Gastrocnemius medialis (tissue), 4 donors: Measurements from ENCODE around the gene AFG1L. TPM values are rescaled to one million over a fixed set of nuclear protein-coding genes. Genes with fewer than 3 reads are reported as not detected.

Source experiments
- ATAC-seq, 2 donors: fragments of 150-250 bp; one replicate each; pipeline ENCODE4 v1.9.1; 2016
- DNase-seq, 2 donors: peaks; one replicate each; pipeline ENCODE4 v3.0.0-alpha.2; 2019
- H3K27ac ChIP-seq, 4 donors: fragments of 200-600 bp; sonication (generic); 1 replicate in 1 of 4; 2 replicates in 3 of 4; pipeline ENCODE4 v1.5.1; 2016 to 2018; ENCODE audit warnings: mild to moderate bottlenecking in 2 of 4, moderate library complexity in 1 of 4
- H3K27me3 ChIP-seq, 3 donors: fragments of 200-600 bp; sonication (generic) in 2 of 3; 1 replicate in 1 of 3; 2 replicates in 2 of 3; pipeline versions ENCODE4 v1.5.1 to v1.6.0; 2016 to 2019; ENCODE audit warnings: mild to moderate bottlenecking in 1 of 3, moderate library complexity in 1 of 3
- H3K36me3 ChIP-seq, 2 donors: fragments of 200-600 bp; sonication (generic) in 1 of 2; one replicate each; pipeline ENCODE4 v1.5.1; 2017 to 2018
- H3K4me1 ChIP-seq, 2 donors: fragments of 200-600 bp; sonication (generic) in 1 of 2; one replicate each; pipeline ENCODE4 v1.5.1; 2016 to 2017; ENCODE audit warnings: mild to moderate bottlenecking in 2 of 2
- H3K4me3 ChIP-seq, 4 donors: fragments of 200-600 bp; sonication (generic) in 3 of 4; 1 replicate in 1 of 4; 2 replicates in 3 of 4; pipeline ENCODE4 v1.5.1; 2016 to 2019; ENCODE audit warnings: mild to moderate bottlenecking in 2 of 4
- H3K9me3 ChIP-seq, 3 donors: fragments of 200-600 bp; sonication (generic) in 2 of 3; 1 replicate in 1 of 3; 2 replicates in 2 of 3; pipeline ENCODE4 v1.5.1; 2016 to 2019
- POLR2A ChIP-seq, 2 donors: fragments of 450-650 bp; IDR thresholded peaks; one replicate each; pipeline ENCODE4 v1.6.1; 2017; ENCODE audit warnings: antibody characterized with exemption in 2 of 2, mild to moderate bottlenecking in 2 of 2, moderate library complexity in 2 of 2
- in situ Hi-C, 4 donors: fragments of 200-750 bp; cut with MboI; loops; one replicate each; pipeline versions ENCODE4 v1.15.0 to v1.8.0; 2017; ENCODE audit warnings: low sequenced_read_pairs in 4 of 4
- intact Hi-C: fragments of 100-400 bp; cut with DNase I; formaldehyde crosslinking; loops from one replicate; pipeline ENCODE4 v1.15.1; 2023; ENCODE audit warnings: low total_unique reads
- total RNA-seq, 4 donors: library from RNA; depleted of rRNA; stranded (reverse); fragments of >200 nt; gene quantifications; one replicate each; pipeline versions ENCODE4 v1.1.0 to v1.2.3, GENCODE V29; 2016
- TF ChIP-seq, protein P1 (sequence below), 5 experiments: fragments of 450-650 bp in 3 of 5; fragments of 200-600 bp in 2 of 5; sonication (generic) in 2 of 5; IDR thresholded peaks in 4 of 5; conservative IDR thresholded peaks in 1 of 5; 1 replicate in 4 of 5; 2 replicates in 1 of 5; pipeline ENCODE4 v1.5.1; 2016 to 2019; ENCODE audit warnings: antibody characterized with exemption in 5 of 5, mild to moderate bottlenecking in 3 of 5, moderate library complexity in 3 of 5

AFG1L gene
- total RNA-seq, 4 donors from 2014 or later = 2.1 to 7.0 (median 2.6) TPM

DNA sequence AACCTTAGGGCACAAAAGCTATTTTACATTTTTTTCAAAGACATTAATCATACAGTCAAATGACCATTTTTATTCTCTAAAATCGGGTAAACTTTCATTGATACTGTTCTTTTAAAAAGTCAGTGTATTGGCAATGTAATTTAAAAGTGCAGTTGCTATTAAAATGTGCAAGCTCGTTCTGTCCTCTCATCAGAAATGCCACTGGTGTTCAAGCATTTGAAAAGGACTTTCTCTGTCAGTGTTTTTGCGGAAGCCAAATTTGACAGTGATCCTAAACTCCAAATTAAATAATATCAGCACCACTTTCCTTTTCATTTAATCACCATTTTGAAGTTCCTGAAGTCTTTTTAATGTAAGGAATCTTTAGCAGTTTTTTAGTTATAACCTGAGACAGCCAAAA, 69.6 kb downstream of the AFG1L start:
- peak overlapping the region; percentile 18 to 45 (median 34) for H3K4me3 ChIP-seq
- H3K9me3 ChIP-seq = no peaks in the 10 kb centered on the region
- no peaks in the 10 kb centered on the region for H3K27me3 ChIP-seq
- no peaks in the 10 kb centered on the region for H3K36me3 ChIP-seq
- in situ Hi-C loops (no loop called here), intact Hi-C loops (no loop called here)
- peak overlapping the region; percentile 66 to 79 (median 73) for H3K27ac ChIP-seq
- TF ChIP-seq POLR2A (IDR thresholded peaks at IDR 0.05) = no peak
- TF ChIP-seq, protein P1, sequence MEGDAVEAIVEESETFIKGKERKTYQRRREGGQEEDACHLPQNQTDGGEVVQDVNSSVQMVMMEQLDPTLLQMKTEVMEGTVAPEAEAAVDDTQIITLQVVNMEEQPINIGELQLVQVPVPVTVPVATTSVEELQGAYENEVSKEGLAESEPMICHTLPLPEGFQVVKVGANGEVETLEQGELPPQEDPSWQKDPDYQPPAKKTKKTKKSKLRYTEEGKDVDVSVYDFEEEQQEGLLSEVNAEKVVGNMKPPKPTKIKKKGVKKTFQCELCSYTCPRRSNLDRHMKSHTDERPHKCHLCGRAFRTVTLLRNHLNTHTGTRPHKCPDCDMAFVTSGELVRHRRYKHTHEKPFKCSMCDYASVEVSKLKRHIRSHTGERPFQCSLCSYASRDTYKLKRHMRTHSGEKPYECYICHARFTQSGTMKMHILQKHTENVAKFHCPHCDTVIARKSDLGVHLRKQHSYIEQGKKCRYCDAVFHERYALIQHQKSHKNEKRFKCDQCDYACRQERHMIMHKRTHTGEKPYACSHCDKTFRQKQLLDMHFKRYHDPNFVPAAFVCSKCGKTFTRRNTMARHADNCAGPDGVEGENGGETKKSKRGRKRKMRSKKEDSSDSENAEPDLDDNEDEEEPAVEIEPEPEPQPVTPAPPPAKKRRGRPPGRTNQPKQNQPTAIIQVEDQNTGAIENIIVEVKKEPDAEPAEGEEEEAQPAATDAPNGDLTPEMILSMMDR (IDR thresholded peaks at IDR 0.05 in 4 of 5, conservative IDR thresholded peaks at IDR 0.05 in 1 of 5) = no peak
- ATAC-seq (no peak), DNase-seq (no peak)
- H3K4me1 ChIP-seq = peaks cover 11 to 14% of the 10 kb centered on the region in 2 donors

DNA sequence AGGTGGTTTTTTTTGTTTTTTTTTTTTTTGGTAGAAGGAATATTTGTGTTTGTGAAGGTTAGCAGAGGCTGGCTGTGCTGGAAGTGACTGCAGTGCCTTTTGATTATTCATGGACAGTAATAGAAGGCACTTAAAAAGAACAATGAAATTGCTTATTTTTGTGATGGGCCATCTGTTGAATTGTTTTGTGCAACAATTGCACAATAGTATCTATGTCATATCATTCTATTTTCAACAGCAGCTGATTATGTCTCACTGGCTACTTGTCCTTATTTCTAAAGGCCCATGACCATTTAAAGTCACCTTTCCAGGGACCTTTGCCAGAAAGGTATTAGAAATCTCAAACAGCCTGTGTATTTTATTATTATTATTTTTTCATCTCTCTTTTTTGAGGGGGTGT, 70.6 kb downstream of the AFG1L start:
- in situ Hi-C loops = no loop called here
- no peaks in the 10 kb centered on the region for H3K9me3 ChIP-seq
- peaks cover 11 to 14% of the 10 kb centered on the region in 2 donors for H3K4me1 ChIP-seq
- H3K27ac ChIP-seq = peak overlapping the region; percentile 66 to 79 (median 73)
- H3K27me3 ChIP-seq = no peaks in the 10 kb centered on the region
- peak; percentile 86 to 91 for ATAC-seq
- TF ChIP-seq POLR2A (IDR thresholded peaks at IDR 0.05) = no peak
- TF ChIP-seq, protein P1 (IDR thresholded peaks at IDR 0.05 in 4 of 5, conservative IDR thresholded peaks at IDR 0.05 in 1 of 5) = no peak
- H3K4me3 ChIP-seq = no peak overlapping the region
- intact Hi-C loops = no loop called here
- no peak for DNase-seq
- no peaks in the 10 kb centered on the region for H3K36me3 ChIP-seq

DNA sequence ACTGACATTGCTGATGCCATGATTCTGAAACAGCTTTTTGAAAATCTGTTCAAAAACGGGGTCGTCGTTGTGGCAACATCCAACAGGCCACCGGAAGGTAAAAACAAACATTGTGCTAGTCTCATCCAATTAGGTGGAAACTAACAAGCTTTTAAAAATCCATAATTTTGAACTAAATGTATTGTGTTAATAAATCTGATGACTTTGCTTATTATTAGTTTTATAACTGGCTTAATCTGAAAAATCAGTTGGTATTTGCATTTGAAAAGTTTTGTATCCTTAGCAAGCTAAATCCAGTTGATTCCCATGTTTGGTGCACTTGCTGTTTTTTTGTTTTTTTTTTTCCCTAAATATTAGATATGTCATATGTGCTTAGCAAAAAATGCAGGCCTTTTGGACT, 71.4 kb downstream of the AFG1L start:
- H3K27ac ChIP-seq = peak overlapping the region; percentile 66 to 79 (median 73)
- TF ChIP-seq POLR2A (IDR thresholded peaks at IDR 0.05) = no peak
- TF ChIP-seq, protein P1 (IDR thresholded peaks at IDR 0.05 in 4 of 5, conservative IDR thresholded peaks at IDR 0.05 in 1 of 5) = no peak
- in situ Hi-C loops = no loop called here

DNA sequence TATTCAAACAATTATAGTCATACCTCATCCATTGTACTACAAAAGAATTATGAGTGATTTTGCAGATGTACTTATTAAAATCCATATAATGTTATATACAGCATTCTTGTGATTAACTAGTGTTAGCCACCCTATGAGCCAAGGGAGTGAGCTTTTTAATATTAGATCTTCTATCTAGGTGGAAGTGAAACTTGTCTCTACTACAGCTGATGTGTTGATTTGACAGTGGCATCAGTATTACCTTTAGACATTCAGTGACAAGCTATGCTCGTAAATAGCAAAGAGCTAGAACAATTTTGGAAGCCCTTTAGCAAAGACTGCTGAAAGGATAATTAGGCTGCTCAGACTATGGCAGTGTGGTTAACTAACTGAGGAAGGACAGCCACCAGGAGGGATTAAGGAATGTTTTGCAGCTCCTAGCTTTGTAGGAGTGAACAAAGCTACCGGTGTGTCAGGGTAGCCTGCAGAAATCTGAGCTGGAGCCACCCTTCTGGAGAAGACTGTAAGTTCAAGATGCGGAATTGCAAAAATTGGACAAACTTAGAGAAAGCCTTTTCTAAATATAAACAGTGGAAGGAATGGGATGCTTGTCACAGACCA, 73.7 kb downstream of the AFG1L start:
- peaks cover 0 to 3% of the 10 kb centered on the region in 2 donors for H3K36me3 ChIP-seq

More for the DNA sequence above, 71.4 kb downstream of the AFG1L start:
- Histone ChIP-seq H3K4me1 (peaks cover 11 to 14% of the 10 kb centered on the region in 2 donors), H3K4me3 (no peak overlapping the region), H3K36me3 (no peaks in the 10 kb centered on the region), H3K9me3 (no peaks in the 10 kb centered on the region), H3K27me3 (no peaks in the 10 kb centered on the region)
- intact Hi-C loops = loop anchor here (2.0 kb wide), 1 partner anchor 105 kb away; the partner anchor contains the start of gene SNX3
- DNase-seq (no peak), ATAC-seq (no peak)

More for the DNA sequence above, 73.7 kb downstream of the AFG1L start:
- Histone ChIP-seq H3K4me3 (no peak overlapping the region), H3K4me1 (peaks cover 11 to 14% of the 10 kb centered on the region in 2 donors), H3K9me3 (no peaks in the 10 kb centered on the region), H3K27me3 (no peaks in the 10 kb centered on the region), H3K27ac (peak overlapping the region in 1 of 4 donors; percentile 79)
- intact Hi-C loops = no loop called here
- in situ Hi-C loops = no loop called here
- no peak for DNase-seq
- no peak for TF ChIP-seq POLR2A (IDR thresholded peaks at IDR 0.05)
- TF ChIP-seq, protein P1 (IDR thresholded peaks at IDR 0.05 in 4 of 5, conservative IDR thresholded peaks at IDR 0.05 in 1 of 5) = no peak
- ATAC-seq = no peak
